GM12878 (cell line): Measurements from ENCODE around the gene PIK3R4.

ENCODE experiments used
- CEBPB ChIP-seq, 2 experiments: fragments of 150-350 bp in 1 of 2; IDR thresholded peaks; 2 replicates each; pipeline ENCODE4 v1.6.1; 2012 to 2014; ENCODE audit warnings: low read depth in 2 of 2, low read length in 2 of 2, borderline replicate concordance in 1 of 2, inconsistent platforms in 1 of 2
- CREB1 ChIP-seq: IDR thresholded peaks from 2 replicates; pipeline ENCODE4 v1.6.1; 2012; ENCODE audit warnings: low read depth, mild to moderate bottlenecking, inconsistent platforms
- CTCF ChIP-seq, 3 experiments: IDR thresholded peaks in 2 of 3; conservative IDR thresholded peaks in 1 of 3; 2 replicates each; pipeline ENCODE4 v1.5.1; 2011; ENCODE audit warnings: low read depth in 3 of 3, low read length in 3 of 3, mild to moderate bottlenecking in 3 of 3, control low read depth in 2 of 3, moderate library complexity in 2 of 3, inconsistent platforms in 1 of 3, mixed read lengths in 1 of 3; ENCODE audit not compliant: control insufficient read depth in 2 of 3, insufficient read depth in 1 of 3; ENCODE audit errors: extremely low read depth in 1 of 3
- MYC ChIP-seq: IDR thresholded peaks from 2 replicates; pipeline ENCODE4 v1.6.1; 2011; ENCODE audit warnings: mild to moderate bottlenecking, low read length, moderate library complexity, inconsistent platforms; ENCODE audit not compliant: insufficient read depth, insufficient replicate concordance, insufficient read length, severe bottlenecking
- NR2C2 ChIP-seq: IDR thresholded peaks from 2 replicates; pipeline ENCODE4 v1.6.1; 2011; ENCODE audit warnings: borderline replicate concordance, low read depth; ENCODE audit not compliant: control insufficient read depth, insufficient read length
- POLR2A ChIP-seq: IDR thresholded peaks from 2 replicates; pipeline ENCODE4 v1.6.1; 2011; ENCODE audit warnings: low read depth, mild to moderate bottlenecking, low read length
- SIN3A ChIP-seq: IDR thresholded peaks from 2 replicates; pipeline ENCODE4 v1.6.1; 2012; ENCODE audit warnings: low read depth, low read length, improper control_type of control experiment
- SPI1 ChIP-seq: IDR thresholded peaks from 2 replicates; pipeline ENCODE4 v1.6.1; 2011; ENCODE audit warnings: low read depth, mild to moderate bottlenecking, low read length, moderate library complexity, borderline replicate concordance; ENCODE audit not compliant: insufficient read depth

GRCh38 chr3:130661140-130661891, 85.3 kb downstream of the PIK3R4 start:
- TF ChIP-seq NR2C2, result no peak
- no peak for TF ChIP-seq CREB1
- TF ChIP-seq CTCF (IDR thresholded peaks at IDR 0.05 in 2 of 3, conservative IDR thresholded peaks at IDR 0.05 in 1 of 3; ENCODE audit: control insufficient read depth in 2 of 3, extremely low read depth in 1 of 3, insufficient read depth in 1 of 3, low read depth in 3 of 3, low read length in 3 of 3), result no peak
- TF ChIP-seq MYC, result no peak
- no peak for TF ChIP-seq SPI1
- TF ChIP-seq CEBPB (IDR thresholded peaks at IDR 0.05; ENCODE audit: borderline replicate concordance in 1 of 2, low read depth in 2 of 2, low read length in 2 of 2), result no peak
- TF ChIP-seq POLR2A, result no peak
- TF ChIP-seq SIN3A, result no peak
